ENCODE results near the gene PLA2G5. TPM values are rescaled to one million over a fixed set of nuclear protein-coding genes. Genes with fewer than 3 reads are reported as not detected.

Gene PLA2G5
- total RNA-seq, 2 experiments from 2014 or later = not detected

GRCh38 chr1:20096840-20097447, 26.9 kb downstream of the PLA2G5 start:
- CTCF ChIA-PET (ENCODE audit: unreplicated experiment) = no interaction called here
- intact Hi-C loops (cut with micrococcal nuclease; ENCODE audit: unreplicated experiment) = no loop called here
- DNase-seq (ENCODE audit: low spot score) = no peak

DNA sequence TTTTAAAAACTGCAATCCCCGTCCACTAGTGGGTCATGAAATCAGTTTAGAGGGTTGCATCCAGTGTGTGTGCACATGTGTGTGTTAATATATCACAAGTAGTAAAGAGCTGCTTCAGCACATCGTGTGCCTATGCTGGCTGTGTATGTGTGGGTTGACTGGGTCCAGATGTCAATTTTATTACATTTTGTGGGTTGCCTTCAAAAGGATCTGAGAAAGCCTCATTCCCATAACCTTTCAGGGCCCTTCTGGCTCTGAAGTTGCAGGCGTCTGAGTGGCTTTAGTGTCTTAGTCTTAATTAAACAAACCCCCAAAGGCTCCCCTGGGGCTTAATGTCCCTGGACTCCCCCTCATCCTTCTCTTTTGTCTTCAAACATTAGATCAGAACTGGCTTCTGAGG, 29.5 kb downstream of the PLA2G5 start:
- intact Hi-C loops (cut with micrococcal nuclease; ENCODE audit: unreplicated experiment) = no loop called here
- H3K4me3 ChIP-seq (ENCODE audit: low read depth, low read length, poor library complexity, severe bottlenecking) = no peak overlapping the region
- H3K9me3 ChIP-seq (ENCODE audit: low read length) = no peaks in the 10 kb centered on the region
- TF ChIP-seq, protein P1, sequence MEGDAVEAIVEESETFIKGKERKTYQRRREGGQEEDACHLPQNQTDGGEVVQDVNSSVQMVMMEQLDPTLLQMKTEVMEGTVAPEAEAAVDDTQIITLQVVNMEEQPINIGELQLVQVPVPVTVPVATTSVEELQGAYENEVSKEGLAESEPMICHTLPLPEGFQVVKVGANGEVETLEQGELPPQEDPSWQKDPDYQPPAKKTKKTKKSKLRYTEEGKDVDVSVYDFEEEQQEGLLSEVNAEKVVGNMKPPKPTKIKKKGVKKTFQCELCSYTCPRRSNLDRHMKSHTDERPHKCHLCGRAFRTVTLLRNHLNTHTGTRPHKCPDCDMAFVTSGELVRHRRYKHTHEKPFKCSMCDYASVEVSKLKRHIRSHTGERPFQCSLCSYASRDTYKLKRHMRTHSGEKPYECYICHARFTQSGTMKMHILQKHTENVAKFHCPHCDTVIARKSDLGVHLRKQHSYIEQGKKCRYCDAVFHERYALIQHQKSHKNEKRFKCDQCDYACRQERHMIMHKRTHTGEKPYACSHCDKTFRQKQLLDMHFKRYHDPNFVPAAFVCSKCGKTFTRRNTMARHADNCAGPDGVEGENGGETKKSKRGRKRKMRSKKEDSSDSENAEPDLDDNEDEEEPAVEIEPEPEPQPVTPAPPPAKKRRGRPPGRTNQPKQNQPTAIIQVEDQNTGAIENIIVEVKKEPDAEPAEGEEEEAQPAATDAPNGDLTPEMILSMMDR (conservative IDR thresholded peaks at IDR 0.05; ENCODE audit: low read length) = no peak
- TF ChIP-seq EZH2phosphoT487 (IDR thresholded peaks at IDR 0.05; ENCODE audit: borderline replicate concordance, low read depth, low read length) = no peak
- no peaks in the 10 kb centered on the region for H3K4me1 ChIP-seq (ENCODE audit: insufficient read depth, low read length, poor library complexity, severe bottlenecking)
- H3K27ac ChIP-seq (ENCODE audit: low read depth, low read length, poor library complexity, severe bottlenecking) = no peak overlapping the region
- ChIA-PET CTCF (ENCODE audit: unreplicated experiment) (no interaction called here), POLR2A (no interaction called here)
- no TSS peak for BruUV-seq (replicated peaks)
- no peaks in the 10 kb centered on the region for H3K9me2 ChIP-seq (ENCODE audit: insufficient read depth, low read length)
- H2AFZ ChIP-seq (ENCODE audit: low read length) = no peak overlapping the region
- H3K79me2 ChIP-seq (ENCODE audit: insufficient read depth, low read depth, low read length) = no peaks in the 10 kb centered on the region
- H4K20me1 ChIP-seq (ENCODE audit: insufficient read depth, low read length) = no peaks in the 10 kb centered on the region
- no peak overlapping the region for H3K4me2 ChIP-seq (ENCODE audit: low read length)
- no peaks in the 10 kb centered on the region for H3K36me3 ChIP-seq (ENCODE audit: insufficient read depth, low read length)
- no peak for DNase-seq (ENCODE audit: low spot score)

More at GRCh38 chr1:20096840-20097447, 26.9 kb downstream of the PLA2G5 start:
- Histone ChIP-seq H2AFZ (ENCODE audit: low read length) (no peak overlapping the region), H3K9me3 (ENCODE audit: low read length) (no peaks in the 10 kb centered on the region), H3K4me2 (ENCODE audit: low read length) (no peak overlapping the region), H3K27ac (ENCODE audit: low read depth, low read length, poor library complexity, severe bottlenecking) (no peak overlapping the region), H3K36me3 (ENCODE audit: insufficient read depth, low read length) (no peaks in the 10 kb centered on the region), H3K4me3 (ENCODE audit: low read depth, low read length, poor library complexity, severe bottlenecking) (no peak overlapping the region), H3K4me1 (ENCODE audit: insufficient read depth, low read length, poor library complexity, severe bottlenecking) (no peaks in the 10 kb centered on the region), H4K20me1 (ENCODE audit: insufficient read depth, low read length) (no peaks in the 10 kb centered on the region), H3K9me2 (ENCODE audit: insufficient read depth, low read length) (no peaks in the 10 kb centered on the region), H3K79me2 (ENCODE audit: insufficient read depth, low read depth, low read length) (no peaks in the 10 kb centered on the region)
- TF ChIP-seq, protein P1 (conservative IDR thresholded peaks at IDR 0.05; ENCODE audit: low read length) = no peak
- TF ChIP-seq EZH2phosphoT487 (IDR thresholded peaks at IDR 0.05; ENCODE audit: borderline replicate concordance, low read depth, low read length) = no peak
- BruUV-seq (replicated peaks) = no TSS peak
- POLR2A ChIA-PET = no interaction called here

DNA sequence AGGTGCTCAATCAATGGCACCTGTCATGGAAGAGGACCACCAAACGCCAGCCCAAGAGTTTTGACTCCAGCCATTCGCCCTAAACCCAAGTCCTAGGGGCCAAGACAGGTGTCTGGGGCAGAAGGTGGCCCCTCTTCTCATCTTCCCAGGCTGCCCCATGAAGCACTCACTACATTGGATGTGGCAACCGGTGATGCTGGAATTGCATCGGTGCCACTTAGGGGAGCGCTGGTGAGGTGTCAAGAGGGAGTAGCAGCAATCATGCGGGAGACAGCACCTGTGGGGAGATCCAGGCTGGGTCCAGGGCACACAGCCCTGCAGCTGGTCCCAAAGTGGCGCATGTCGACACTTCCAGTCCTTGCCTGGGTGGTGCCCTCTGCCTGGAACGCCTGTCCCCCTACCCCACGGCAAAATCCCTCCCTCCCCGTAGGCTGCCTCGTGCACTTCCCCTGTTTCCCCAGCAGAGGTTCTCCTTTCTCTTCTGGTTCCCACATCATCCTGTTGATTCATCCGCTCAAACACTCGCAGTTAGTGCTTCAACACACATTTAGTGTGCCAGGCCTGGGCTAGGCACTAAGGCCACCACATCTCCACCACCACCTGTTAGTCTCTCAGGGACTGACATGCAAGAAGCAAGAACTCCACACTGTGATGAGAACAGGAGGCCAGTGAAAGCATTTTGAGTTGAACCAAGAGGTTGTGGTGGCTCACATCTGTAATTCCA, 30.8 kb downstream of the PLA2G5 start:
- no peaks in the 10 kb centered on the region for H3K4me1 ChIP-seq (ENCODE audit: insufficient read depth, low read length, poor library complexity, severe bottlenecking)
- no peak overlapping the region for H3K4me2 ChIP-seq (ENCODE audit: low read length)
- H3K9me2 ChIP-seq (ENCODE audit: insufficient read depth, low read length) = no peaks in the 10 kb centered on the region
- H4K20me1 ChIP-seq (ENCODE audit: insufficient read depth, low read length) = no peaks in the 10 kb centered on the region
- H3K36me3 ChIP-seq (ENCODE audit: insufficient read depth, low read length) = no peaks in the 10 kb centered on the region
- ChIA-PET CTCF (ENCODE audit: unreplicated experiment) (no interaction called here), POLR2A (no interaction called here)
- peak; percentile 76 for DNase-seq (ENCODE audit: low spot score)
- no TSS peak for BruUV-seq (replicated peaks)
- H3K79me2 ChIP-seq (ENCODE audit: insufficient read depth, low read depth, low read length) = no peaks in the 10 kb centered on the region
- H3K9me3 ChIP-seq (ENCODE audit: low read length) = no peaks in the 10 kb centered on the region
- TF ChIP-seq, protein P1 (conservative IDR thresholded peaks at IDR 0.05; ENCODE audit: low read length) = peak; percentile 87
- TF ChIP-seq EZH2phosphoT487 (IDR thresholded peaks at IDR 0.05; ENCODE audit: borderline replicate concordance, low read depth, low read length) = no peak
- intact Hi-C loops (cut with micrococcal nuclease; ENCODE audit: unreplicated experiment) = loop anchor here (1.0 to 5.0 kb wide), 4 partner anchors 52 to 394 kb away; no protein-coding TSS in a partner anchor
- no peak overlapping the region for H3K27ac ChIP-seq (ENCODE audit: low read depth, low read length, poor library complexity, severe bottlenecking)
- no peak overlapping the region for H3K4me3 ChIP-seq (ENCODE audit: low read depth, low read length, poor library complexity, severe bottlenecking)
- peak overlapping the region; percentile 34; the same call in 1 of the 2 replicates for H2AFZ ChIP-seq (ENCODE audit: low read length)
